ENCODE measurements around the gene LOC128125822.

Gene LOC128125822

DNA sequence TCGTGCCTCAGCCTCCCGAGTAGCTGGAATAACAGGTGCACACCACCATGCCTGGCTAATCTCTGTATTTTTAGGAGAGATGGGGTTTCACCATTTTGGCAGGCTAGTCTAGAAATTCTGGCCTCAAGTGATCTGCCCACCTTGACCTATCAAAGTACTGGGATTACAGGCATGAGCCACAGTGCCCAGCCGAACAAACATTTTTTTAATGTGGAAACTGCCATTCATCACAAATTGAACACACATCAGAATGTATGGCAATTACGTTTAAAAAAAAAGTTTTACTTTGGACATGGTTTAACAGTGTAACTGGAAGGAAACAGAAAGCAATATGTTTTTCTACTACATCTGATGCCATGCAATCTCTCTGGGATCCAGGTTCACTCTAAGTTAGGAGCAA is 38.3 kb upstream of the LOC128125822 start:
- TF ChIP-seq, protein P1, sequence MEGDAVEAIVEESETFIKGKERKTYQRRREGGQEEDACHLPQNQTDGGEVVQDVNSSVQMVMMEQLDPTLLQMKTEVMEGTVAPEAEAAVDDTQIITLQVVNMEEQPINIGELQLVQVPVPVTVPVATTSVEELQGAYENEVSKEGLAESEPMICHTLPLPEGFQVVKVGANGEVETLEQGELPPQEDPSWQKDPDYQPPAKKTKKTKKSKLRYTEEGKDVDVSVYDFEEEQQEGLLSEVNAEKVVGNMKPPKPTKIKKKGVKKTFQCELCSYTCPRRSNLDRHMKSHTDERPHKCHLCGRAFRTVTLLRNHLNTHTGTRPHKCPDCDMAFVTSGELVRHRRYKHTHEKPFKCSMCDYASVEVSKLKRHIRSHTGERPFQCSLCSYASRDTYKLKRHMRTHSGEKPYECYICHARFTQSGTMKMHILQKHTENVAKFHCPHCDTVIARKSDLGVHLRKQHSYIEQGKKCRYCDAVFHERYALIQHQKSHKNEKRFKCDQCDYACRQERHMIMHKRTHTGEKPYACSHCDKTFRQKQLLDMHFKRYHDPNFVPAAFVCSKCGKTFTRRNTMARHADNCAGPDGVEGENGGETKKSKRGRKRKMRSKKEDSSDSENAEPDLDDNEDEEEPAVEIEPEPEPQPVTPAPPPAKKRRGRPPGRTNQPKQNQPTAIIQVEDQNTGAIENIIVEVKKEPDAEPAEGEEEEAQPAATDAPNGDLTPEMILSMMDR (IDR thresholded peaks at IDR 0.05), result no peak
- TF ChIP-seq POLR2A (IDR thresholded peaks at IDR 0.05), result no peak

GRCh38 chr6:63537201-63537958 is 34.9 kb upstream of the LOC128125822 start:
- no peak overlapping the region for H3K27ac ChIP-seq

More for the DNA sequence above, 38.3 kb upstream of the LOC128125822 start:
- Histone ChIP-seq H3K9me3 (no peaks in the 10 kb centered on the region), H3K4me3 (no peak overlapping the region), H3K27ac (no peak overlapping the region), H3K27me3 (no peaks in the 10 kb centered on the region), H3K36me3 (no peaks in the 10 kb centered on the region), H3K4me1 (no peaks in the 10 kb centered on the region)
- DNase-seq, result no peak

DNA sequence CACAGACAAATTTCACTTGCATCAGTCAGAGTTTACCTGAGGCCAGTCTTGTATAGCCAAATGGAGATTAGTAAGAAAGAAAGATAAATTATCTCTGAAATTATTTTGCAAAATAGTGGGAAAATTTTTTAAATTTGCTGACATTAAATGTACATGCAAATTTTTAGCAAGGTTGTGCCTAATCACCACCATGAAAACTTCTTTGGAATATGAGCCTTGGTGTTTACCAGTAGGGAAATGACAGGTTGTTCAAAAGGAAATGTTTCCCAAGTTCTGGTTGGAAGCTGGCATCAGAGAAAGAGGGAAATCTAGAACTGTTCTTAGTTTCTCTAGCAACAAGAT is 34.4 kb upstream of the LOC128125822 start:
- TF ChIP-seq, protein P1 (IDR thresholded peaks at IDR 0.05), result no peak
- TF ChIP-seq POLR2A (IDR thresholded peaks at IDR 0.05), result no peak
- DNase-seq, result no peak
- Histone ChIP-seq H3K36me3 (no peaks in the 10 kb centered on the region), H3K4me1 (no peaks in the 10 kb centered on the region), H3K9me3 (no peaks in the 10 kb centered on the region), H3K4me3 (no peak overlapping the region), H3K27ac (no peak overlapping the region), H3K27me3 (no peaks in the 10 kb centered on the region)

More at GRCh38 chr6:63537201-63537958, 34.9 kb upstream of the LOC128125822 start:
- Histone ChIP-seq H3K9me3 (no peaks in the 10 kb centered on the region), H3K4me1 (no peaks in the 10 kb centered on the region), H3K4me3 (no peak overlapping the region), H3K36me3 (no peaks in the 10 kb centered on the region), H3K27me3 (no peaks in the 10 kb centered on the region)
- DNase-seq, result no peak
- TF ChIP-seq, protein P1 (IDR thresholded peaks at IDR 0.05), result no peak
- TF ChIP-seq POLR2A (IDR thresholded peaks at IDR 0.05), result no peak

DNA sequence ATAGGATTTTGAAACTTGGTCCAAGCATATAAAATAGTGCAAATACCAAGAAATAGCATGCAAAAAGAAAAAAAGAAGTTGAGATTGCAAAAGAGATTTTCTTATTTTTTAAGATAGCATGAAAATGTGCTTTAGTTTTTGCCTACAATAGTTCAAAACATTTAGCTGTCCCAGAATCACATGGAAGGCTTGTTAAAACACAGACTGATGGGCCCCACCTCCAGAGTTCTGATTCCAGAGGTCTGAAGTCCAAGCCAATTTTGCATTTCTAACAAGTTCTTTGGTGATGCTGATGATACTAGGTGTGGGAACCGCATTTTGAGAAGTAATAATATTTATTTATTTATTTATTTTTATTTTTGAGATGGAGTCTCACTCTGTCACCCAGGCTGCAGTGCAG is 33.7 kb upstream of the LOC128125822 start:
- no peak for DNase-seq
- Histone ChIP-seq H3K27ac (no peak overlapping the region), H3K27me3 (no peaks in the 10 kb centered on the region), H3K4me1 (no peaks in the 10 kb centered on the region), H3K9me3 (no peaks in the 10 kb centered on the region), H3K36me3 (no peaks in the 10 kb centered on the region), H3K4me3 (no peak overlapping the region)
- TF ChIP-seq, protein P1 (IDR thresholded peaks at IDR 0.05), result no peak
- TF ChIP-seq POLR2A (IDR thresholded peaks at IDR 0.05), result no peak

GRCh38 chr6:63543001-63543400 is 29.3 kb upstream of the LOC128125822 start:
- Histone ChIP-seq H3K27me3 (no peaks in the 10 kb centered on the region), H3K4me1 (no peaks in the 10 kb centered on the region), H3K36me3 (no peaks in the 10 kb centered on the region), H3K4me3 (no peak overlapping the region), H3K27ac (no peak overlapping the region), H3K9me3 (no peaks in the 10 kb centered on the region)
- no peak for TF ChIP-seq POLR2A (IDR thresholded peaks at IDR 0.05)
- TF ChIP-seq, protein P1 (IDR thresholded peaks at IDR 0.05), result no peak
- DNase-seq, result no peak

Data from Peyer's patch (tissue), 4 donors.